Ascending aorta (tissue), 2 donors: Measurements from ENCODE around the gene CCDC149. TPM values are rescaled to one million over a fixed set of nuclear protein-coding genes. Genes with fewer than 3 reads are reported as not detected.

Experiments used
- DNase-seq, 2 donors: peaks; one replicate each; pipeline ENCODE4 v3.0.0-alpha.2; 2019; ENCODE audit warnings: low spot score in 2 of 2
- H3K27ac ChIP-seq, 2 donors: fragments of 200-600 bp; sonication (generic); one replicate each; pipeline ENCODE4 v1.5.1; 2016 to 2017; ENCODE audit warnings: mild to moderate bottlenecking in 1 of 2
- H3K27me3 ChIP-seq: fragments of 200-600 bp; sonication (generic); one replicate; pipeline ENCODE4 v1.5.1; 2017
- H3K36me3 ChIP-seq, 2 donors: fragments of 200-600 bp; sonication (generic); one replicate each; pipeline ENCODE4 v1.5.1; 2016
- H3K4me1 ChIP-seq, 2 donors: fragments of 200-600 bp; sonication (generic); one replicate each; pipeline ENCODE4 v1.5.1; 2016 to 2017; ENCODE audit warnings: mild to moderate bottlenecking in 1 of 2
- H3K4me3 ChIP-seq, 2 donors: fragments of 200-600 bp; sonication (generic); one replicate each; pipeline ENCODE4 v1.5.1; 2016 to 2017; ENCODE audit warnings: mild to moderate bottlenecking in 1 of 2
- H3K9me3 ChIP-seq, 2 donors: fragments of 200-600 bp; sonication (generic); one replicate each; pipeline ENCODE4 v1.5.1; 2016
- CTCF ChIP-seq, 3 experiments: fragments of 200-600 bp in 2 of 3; fragments of 450-650 bp in 1 of 3; sonication (generic) in 2 of 3; IDR thresholded peaks; one replicate each; pipeline ENCODE4 v1.5.1; 2016 to 2019; ENCODE audit warnings: antibody characterized with exemption in 3 of 3, mild to moderate bottlenecking in 1 of 3, moderate library complexity in 1 of 3
- intact Hi-C: fragments of 100-400 bp; cut with DNase I; formaldehyde crosslinking; loops from one replicate; pipeline ENCODE4 v1.15.1; 2023
- total RNA-seq: library from RNA; depleted of rRNA; stranded (reverse); fragments of >200 nt; gene quantifications from one replicate; pipeline ENCODE4 v1.1.0, GENCODE V29; 2016

Gene CCDC149
- total RNA-seq, 1 donor from 2014 or later, result 8.7 TPM

- DNase-seq, result no peak
- intact Hi-C loops, result loop anchor here (5.0 kb wide), 3 partner anchors 71 to 281 kb away; partner anchors contain the start of gene CCDC149
- no peaks in the 10 kb centered on the region for H3K27me3 ChIP-seq
- TF ChIP-seq CTCF (IDR thresholded peaks at IDR 0.05), result no peak
- no peak overlapping the region for H3K4me3 ChIP-seq
- no peaks in the 10 kb centered on the region for H3K36me3 ChIP-seq
- H3K4me1 ChIP-seq, result peaks cover 9 to 53% of the 10 kb centered on the region in 2 donors
- H3K27ac ChIP-seq, result peak overlapping the region; percentile 88 to 89
- no peaks in the 10 kb centered on the region for H3K9me3 ChIP-seq
Observed at GRCh38 chr4:24780936-24781495, 131.8 kb downstream of the CCDC149 start.

GRCh38 chr4:24778464-24779225 is 134.2 kb downstream of the CCDC149 start:
- no peaks in the 10 kb centered on the region for H3K9me3 ChIP-seq
- intact Hi-C loops, result loop anchor here (2.0 to 10.0 kb wide), 3 partner anchors 16 to 1236 kb away; partner anchors contain the start of genes DHX15 and SOD3
- H3K27me3 ChIP-seq, result no peaks in the 10 kb centered on the region
- peak in 1 of 2 donors; percentile 92 for DNase-seq
- peak overlapping the region; percentile 77 to 88 for H3K27ac ChIP-seq
- H3K4me3 ChIP-seq, result no peak overlapping the region
- TF ChIP-seq CTCF (IDR thresholded peaks at IDR 0.05), result no peak
- no peaks in the 10 kb centered on the region for H3K36me3 ChIP-seq
- peaks cover 9 to 53% of the 10 kb centered on the region in 2 donors for H3K4me1 ChIP-seq

GRCh38 chr4:24777536-24778463 is 135.0 kb downstream of the CCDC149 start:
- peaks cover 9 to 48% of the 10 kb centered on the region in 2 donors for H3K4me1 ChIP-seq
- no peak overlapping the region for H3K4me3 ChIP-seq
- intact Hi-C loops, result loop anchor here (2.0 to 10.0 kb wide), 3 partner anchors 17 to 1237 kb away; partner anchors contain the start of genes DHX15 and SOD3
- TF ChIP-seq CTCF (IDR thresholded peaks at IDR 0.05), result no peak
- no peaks in the 10 kb centered on the region for H3K9me3 ChIP-seq
- H3K36me3 ChIP-seq, result no peaks in the 10 kb centered on the region
- peak overlapping the region; percentile 77 to 88 for H3K27ac ChIP-seq
- H3K27me3 ChIP-seq, result no peaks in the 10 kb centered on the region
- DNase-seq, result no peak

- H3K4me1 ChIP-seq, result peaks cover 3 to 31% of the 10 kb centered on the region in 2 donors
- H3K36me3 ChIP-seq, result no peaks in the 10 kb centered on the region
- no peak overlapping the region for H3K4me3 ChIP-seq
- no peaks in the 10 kb centered on the region for H3K27me3 ChIP-seq
- DNase-seq, result no peak
- no peak overlapping the region for H3K27ac ChIP-seq
- intact Hi-C loops, result loop anchor here (10.0 kb wide), 1 partner anchor 1239 kb away; no protein-coding TSS in a partner anchor
- TF ChIP-seq CTCF (IDR thresholded peaks at IDR 0.05), result no peak
- H3K9me3 ChIP-seq, result no peaks in the 10 kb centered on the region
Observed at GRCh38 chr4:24775750-24776149, 137.1 kb downstream of the CCDC149 start.

GRCh38 chr4:24775032-24775605 is 137.7 kb downstream of the CCDC149 start:
- Histone ChIP-seq H3K9me3 (no peaks in the 10 kb centered on the region), H3K4me3 (no peak overlapping the region), H3K27ac (no peak overlapping the region), H3K27me3 (no peaks in the 10 kb centered on the region), H3K36me3 (no peaks in the 10 kb centered on the region), H3K4me1 (peaks cover 3 to 25% of the 10 kb centered on the region in 2 donors)
- no peak for TF ChIP-seq CTCF (IDR thresholded peaks at IDR 0.05)
- DNase-seq, result no peak
- intact Hi-C loops, result loop anchor here (10.0 kb wide), 1 partner anchor 1240 kb away; no protein-coding TSS in a partner anchor
